Stimulated activated naive CD8-positive, alpha-beta T cell treated with anti-CD3 and anti-CD28 coated beads, Interleukin-15, Interleukin-2, amounts not matched to agents 100 U/mL and 50 U/mL, for 24 hours (primary cell): Measurements from ENCODE around the gene FOSB.
"Not testable (repeated sequence)": the region's sequence is repeated elsewhere in the genome, so short reads cannot be mapped to it uniquely, and the experiment has no call there.

Experiments
- ATAC-seq: fragments of 150-1000 bp; cut with Tn5 transposase; one replicate; pipeline ENCODE4 v1.10.0; 2021
- DNase-seq: peaks from one replicate; pipeline ENCODE4 v3.0.0; 2021

FOSB gene

DNA sequence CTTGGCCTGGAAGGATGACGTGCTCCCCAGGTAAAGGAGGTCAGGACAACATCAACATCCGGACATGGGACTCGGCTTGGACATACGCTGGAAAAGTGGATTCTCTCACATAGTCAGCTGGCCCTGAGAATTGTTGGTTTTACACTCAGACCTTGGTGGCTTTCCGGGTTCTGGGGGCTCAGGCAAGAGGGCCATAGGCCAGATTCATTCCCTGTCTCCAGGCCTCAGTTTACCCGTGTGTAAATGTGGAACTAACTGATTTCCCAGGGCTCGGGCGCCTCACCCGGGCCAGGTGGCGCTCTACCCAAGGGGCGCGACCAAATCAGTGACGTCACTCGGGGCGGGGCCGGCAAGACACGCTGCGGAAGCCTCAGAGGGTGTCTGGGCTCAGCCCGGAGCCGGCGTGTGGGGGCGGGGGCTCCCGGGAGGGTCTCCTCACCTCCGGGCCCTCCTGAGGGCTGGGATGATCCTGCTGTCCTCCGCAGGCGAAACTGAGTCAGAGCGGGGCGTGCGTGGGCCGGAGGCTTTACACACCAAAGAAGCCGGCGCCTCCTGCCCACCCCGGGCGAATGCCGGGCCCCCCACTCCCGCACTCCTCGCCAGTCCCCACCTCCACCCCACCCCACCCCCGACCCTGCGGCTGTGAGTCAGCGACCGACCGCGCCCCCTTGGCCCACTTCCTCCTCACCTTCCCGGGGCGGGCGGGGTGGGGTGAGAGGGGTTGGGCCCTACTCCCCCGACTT, 38.6 kb downstream of the FOSB start:
- ATAC-seq = peak; percentile 90
- peak; percentile 100 for DNase-seq

GRCh38 chr19:45506989-45507871, 39.4 kb downstream of the FOSB start, which contains the start of gene VASP:
Gene VASP, plus strand, starts transcription at chr19:45507479. Its CDS starts 293 bp downstream, at chr19:45507772.
- DNase-seq (peak; percentile 91), ATAC-seq (peak; percentile 56)

DNA sequence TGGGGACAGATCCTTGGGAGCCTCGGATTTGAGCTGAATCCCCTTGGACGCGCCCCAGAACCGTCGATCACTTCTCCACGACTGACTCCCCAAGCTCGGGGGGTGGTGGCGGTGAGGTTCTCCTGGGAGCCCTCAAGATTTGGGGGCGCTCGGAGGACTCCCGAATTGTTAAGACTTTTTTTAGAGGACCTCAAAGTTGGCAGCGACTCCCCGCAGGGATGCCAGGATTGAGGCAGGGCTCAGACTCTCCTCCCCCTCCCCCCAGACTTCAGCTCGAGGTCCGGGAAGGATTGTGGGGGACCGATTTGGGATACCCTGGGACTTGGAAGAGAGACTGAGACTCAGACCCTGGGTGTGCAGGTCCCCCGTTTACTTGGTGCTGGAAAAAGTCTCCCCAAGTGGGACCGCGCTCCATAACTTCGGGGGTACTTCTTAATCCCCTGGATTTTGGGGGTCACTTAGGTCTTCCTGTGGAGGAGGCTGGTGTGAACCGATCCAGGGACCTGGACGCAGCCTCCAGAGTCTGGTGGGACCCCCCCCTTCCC, 40.1 kb downstream of the FOSB start:
- DNase-seq = no peak

DNA sequence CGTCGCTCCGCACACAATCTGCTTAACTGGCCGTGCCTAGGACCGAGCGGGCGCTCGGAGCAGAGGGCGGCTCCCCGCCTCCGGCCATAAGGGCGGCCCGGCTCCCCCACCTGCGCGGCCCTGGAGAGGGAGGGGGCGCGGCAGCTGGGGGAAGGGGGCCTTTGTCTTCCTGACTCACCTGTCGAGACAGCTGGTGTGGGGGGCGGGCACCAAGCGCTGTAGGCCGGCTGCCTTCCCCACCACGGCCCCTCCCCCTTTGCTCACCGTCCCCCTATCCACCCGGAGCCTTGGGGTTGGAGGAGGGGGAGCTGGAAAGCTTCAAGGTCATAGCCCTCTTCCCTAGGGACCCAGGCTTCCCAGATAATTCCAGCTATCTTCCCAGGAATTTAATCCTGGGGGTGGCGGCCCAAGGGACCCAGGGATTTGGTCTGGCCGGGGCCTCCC, 40.6 kb downstream of the FOSB start:
- no peak for ATAC-seq
- peak; percentile 73 for DNase-seq

More for the DNA sequence above, 40.1 kb downstream of the FOSB start:
- ATAC-seq = no peak

DNA sequence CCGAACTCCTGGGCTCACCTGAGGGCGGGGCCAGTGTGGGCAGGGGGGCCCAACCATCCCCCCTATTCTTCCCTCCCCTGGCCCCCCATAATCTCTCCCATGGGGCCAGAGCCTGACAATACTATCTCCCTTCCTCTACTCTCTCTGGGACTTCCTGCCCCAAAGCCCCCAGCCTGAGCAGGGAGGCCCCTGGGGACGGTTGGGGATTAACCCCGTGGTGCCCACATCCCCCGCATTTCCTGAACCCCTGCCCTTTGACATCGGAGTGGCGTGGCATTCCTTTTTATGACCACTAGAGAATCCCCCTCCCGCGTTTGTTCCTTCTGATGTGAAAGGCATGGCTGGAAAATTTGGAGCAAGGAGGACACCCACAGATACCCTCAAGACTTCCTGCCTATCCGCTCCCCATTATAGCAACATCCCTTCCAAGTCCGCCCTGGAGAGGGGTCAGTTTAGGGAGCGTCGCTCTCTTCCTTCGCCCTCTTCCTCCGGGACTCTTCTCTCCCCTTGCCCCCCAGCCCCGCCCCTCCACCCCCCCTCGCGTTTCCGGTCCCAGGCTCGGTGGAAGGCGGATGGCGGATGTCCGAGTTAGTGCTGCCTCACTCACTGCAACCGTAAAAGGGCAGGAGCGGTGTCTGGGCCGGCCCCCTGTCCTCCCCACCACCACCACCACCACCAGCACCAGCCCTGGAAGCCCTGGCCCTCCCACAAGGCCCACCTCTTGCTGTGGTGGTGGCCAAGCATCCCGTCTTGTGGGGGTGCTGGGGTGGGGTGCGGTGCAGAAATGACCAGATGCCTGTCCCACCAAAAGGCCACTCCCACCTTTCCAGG, 41.3 kb downstream of the FOSB start:
- ATAC-seq = peak; percentile 10
- DNase-seq = peak; percentile 68

DNA sequence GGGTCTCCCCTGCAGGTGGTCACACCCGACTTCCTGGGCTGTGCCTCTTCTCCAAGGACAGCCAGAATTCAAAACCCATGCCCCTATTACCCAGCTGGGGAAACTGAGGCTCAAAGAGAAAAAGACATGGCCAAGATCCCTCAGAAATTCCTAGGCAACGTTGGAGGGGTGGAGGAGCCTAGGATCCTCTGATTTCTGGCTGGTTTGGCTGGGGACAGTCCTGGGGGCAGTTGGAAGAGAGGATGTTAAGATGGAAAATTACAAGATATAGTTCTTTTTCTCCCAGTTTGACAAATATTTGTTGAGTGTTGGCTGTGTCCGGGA, 41.9 kb downstream of the FOSB start:
- ATAC-seq (no peak), DNase-seq (no peak)

DNA sequence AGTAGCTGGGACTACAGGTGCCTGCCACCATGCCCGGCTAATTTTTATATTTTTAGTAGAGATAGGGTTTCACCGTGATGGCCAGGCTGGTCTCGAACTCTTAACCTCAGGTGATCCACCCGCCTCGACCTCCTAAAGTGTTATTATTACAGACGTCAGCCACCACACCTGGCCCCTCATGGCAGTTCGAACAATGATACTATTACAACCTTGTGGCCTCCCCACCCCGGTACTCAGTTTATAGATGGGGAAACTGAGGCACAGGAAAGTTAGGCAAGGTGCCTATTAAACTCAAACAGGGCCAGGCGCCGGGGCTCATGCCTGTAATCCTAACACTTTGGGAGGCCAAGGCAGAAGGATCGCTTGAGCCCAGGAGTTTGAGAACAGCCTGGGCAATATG, 42.6 kb downstream of the FOSB start:
- ATAC-seq, DNase-seq: not testable (repeated sequence)

- ATAC-seq (no peak), DNase-seq (no peak)
Observed at GRCh38 chr19:45511074-45511473, 43.3 kb downstream of the FOSB start.

DNA sequence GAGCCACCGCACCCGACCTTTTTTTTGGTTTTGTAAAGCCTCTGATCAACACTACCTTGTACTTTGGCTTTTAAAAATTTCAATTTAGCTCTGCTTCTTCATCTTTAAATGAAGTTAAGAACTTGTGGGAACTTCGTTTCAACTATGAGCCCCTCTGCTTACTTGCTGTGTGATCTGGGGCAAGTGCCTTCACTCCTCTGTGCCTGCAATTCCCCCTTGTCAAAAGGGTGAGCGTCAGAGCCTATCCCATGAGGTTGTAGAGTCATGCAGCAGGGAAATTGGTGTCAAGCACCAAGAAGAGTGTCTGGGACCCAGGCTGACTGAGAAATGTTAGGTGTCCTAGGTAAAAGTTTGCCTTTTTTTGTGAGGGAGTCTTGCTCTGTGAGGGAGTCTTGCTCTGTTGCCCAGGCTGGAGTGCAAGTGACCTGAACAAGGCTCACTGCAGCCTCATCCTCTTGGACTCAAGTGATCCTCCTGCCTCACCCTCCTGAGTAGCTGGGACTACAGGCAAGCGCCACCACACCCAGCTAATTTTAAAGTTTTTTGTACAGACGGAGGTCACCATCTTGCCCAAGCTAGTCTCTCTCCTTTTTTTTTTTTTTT, 45.2 kb downstream of the FOSB start:
- DNase-seq = no peak

GRCh38 chr19:45514376-45515051, 46.7 kb downstream of the FOSB start:
- DNase-seq = no peak
- peak; percentile 59 for ATAC-seq

More for the DNA sequence above, 45.2 kb downstream of the FOSB start:
- no peak for ATAC-seq

DNA sequence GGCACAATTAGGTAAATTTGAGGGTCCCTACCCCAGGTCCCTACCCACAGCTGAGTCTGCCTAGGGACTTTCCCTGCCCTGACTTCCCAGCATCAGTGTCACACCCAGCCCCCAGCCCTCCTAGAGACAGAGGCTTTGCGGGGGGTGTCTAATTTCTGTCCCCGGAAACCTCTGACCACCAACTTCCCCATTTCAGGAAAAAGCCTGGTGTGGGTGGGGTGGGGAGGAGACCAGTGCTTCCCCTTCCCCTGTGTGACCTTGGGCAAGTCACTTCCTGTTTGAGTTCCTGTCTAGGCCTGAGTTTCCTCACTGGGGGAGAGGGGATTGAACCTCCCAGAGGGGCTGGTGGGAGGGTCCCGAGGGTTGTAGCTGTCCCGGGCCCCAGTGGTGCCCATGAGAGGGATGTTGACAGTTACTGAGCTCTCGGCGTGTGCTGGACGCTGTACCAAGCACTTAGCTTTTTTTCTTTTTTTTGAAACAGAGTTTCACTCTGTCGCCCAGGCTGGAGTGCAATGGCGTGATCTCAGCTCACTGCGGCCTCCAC, 47.4 kb downstream of the FOSB start:
- peak; percentile 55 for ATAC-seq
- DNase-seq = peak; percentile 53

DNA sequence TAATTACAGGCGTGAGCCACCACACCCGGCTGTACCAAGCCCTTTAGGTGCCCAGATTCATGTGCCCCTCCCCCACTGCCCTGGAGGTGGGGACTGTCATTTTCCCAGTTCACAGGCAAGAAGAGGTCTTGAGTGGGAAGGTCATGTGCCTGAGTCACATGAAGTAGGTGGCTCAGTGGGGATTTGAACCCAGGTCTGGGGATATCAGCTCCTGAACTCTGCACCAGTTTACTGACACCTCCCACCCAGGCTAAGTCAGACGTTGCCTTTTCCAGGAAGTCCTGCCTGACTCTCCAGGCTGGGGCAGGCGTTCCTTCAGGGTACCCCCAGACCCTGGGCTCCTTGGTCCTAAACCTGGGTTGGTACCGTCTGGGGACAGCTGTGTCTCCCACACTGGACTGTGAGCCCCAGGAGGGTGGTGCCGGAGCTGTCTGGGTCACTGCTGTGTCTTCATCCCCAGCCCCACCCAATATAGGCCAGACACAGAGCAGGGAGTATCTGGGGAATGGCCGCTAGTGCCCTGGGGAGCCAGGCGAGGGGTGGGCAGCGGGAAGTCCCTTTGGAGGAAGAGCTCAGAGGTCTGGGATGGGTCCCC, 48.1 kb downstream of the FOSB start:
- DNase-seq = peak; percentile 47
- peak; percentile 24 for ATAC-seq

DNA sequence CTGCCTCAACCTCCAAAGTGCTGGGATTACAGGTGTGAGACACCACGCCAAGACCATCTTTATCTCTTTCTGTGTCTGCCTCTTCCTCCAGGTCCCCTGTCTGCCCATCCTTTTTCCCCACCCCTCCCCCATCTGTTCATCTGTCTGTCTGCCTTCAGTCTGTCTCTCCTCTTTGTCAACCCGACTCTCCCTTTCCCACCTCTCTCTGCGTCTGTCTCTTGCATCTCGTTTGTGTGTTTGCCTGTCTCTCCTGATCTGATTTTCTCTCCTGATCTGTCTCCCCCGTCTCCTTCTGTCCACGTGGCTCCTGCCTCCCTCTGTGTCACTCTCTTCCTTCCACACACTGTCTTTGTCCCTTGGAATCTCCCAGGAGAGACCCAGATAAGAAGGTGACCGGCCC, 49.4 kb downstream of the FOSB start:
- ATAC-seq (no peak), DNase-seq (no peak)

DNA sequence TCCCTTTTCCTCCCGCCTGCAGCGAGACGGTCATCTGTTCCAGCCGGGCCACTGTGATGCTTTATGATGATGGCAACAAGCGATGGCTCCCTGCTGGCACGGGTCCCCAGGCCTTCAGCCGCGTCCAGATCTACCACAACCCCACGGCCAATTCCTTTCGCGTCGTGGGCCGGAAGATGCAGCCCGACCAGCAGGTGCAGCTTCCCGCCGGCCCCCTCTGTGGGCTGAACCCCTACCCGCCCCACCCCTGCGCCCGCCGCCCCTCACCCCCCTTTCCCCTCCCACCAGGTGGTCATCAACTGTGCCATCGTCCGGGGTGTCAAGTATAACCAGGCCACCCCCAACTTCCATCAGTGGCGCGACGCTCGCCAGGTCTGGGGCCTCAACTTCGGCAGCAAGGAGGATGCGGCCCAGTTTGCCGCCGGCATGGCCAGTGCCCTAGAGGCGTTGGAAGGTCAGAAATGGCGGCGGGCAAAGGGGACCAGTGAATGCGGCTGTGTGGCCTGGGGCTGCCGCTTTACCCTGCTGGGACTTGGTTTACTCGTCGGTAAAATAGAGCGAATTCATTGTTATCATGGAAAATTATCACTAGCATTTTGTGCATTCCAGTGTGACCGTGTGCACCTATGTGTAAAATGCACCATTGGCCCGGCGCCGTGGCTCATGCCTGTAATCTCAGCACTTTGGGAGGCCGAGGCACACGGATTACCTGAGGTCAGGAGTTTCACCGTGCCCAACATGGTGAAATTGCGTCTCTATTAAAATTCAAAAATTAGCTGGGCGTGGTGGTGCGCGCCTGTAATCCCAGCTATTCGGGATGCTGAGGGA, 50.1 kb downstream of the FOSB start:
- no peak for ATAC-seq
- DNase-seq = no peak

DNA sequence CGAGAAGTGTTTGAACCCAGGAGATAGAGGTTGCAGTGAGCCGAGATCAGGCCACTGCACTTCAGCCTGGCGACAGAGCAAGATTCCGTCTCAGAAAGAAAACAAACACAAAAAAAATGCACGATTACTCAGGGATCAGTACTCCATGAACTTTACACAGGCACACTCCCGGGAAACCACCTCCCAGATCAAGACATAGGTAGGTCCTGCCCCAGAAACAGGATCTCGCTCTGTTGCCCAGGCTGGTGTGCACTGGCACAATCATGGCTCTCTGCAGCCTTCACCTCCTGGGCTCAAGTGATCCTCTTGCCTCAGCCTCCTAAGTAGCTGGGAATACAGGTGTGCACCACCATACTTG, 50.7 kb downstream of the FOSB start:
- ATAC-seq (no peak), DNase-seq (no peak)

DNA sequence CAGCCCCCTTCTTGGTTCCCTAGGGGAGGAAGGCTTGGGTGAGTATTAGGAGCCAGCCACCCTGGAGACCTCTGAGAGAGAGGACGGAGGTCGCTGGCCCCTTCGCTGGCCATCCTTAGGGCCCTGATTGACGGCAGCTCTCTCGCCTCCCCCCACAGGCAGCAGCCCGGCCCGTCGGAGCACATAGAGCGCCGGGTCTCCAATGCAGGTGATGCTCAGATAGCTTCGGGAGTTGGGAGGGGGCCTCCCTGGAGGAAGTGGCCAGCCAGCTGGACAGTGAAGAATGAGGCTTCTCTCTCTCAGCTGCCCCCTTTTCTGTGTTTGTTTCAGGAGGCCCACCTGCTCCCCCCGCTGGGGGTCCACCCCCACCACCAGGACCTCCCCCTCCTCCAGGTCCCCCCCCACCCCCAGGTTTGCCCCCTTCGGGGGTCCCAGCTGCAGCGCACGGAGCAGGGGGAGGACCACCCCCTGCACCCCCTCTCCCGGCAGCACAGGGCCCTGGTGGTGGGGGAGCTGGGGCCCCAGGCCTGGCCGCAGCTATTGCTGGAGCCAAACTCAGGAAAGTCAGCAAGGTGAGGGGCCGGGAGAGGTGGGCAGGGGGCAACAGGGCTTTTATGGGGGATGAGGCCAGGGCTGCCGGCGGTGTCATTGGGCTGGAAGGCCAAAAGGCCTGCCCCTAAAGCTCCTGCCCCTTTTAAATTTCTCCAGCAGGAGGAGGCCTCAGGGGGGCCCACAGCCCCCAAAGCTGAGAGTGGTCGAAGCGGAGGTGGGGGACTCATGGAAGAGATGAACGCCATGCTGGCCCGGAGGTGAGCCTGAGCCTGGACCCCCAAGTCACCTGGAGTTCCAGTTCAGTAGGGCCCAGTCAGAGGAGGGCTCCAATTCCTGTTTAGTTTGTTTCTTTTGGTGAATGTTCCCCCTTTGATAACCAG, 54.5 kb downstream of the FOSB start:
- no peak for ATAC-seq
- DNase-seq = no peak

GRCh38 chr19:45523642-45524256, 56.0 kb downstream of the FOSB start:
- ATAC-seq (peak; percentile 92), DNase-seq (peak; percentile 71)

GRCh38 chr19:45524575-45525129, 56.9 kb downstream of the FOSB start:
- DNase-seq = no peak
- ATAC-seq = no peak
